Activated CD8-positive, alpha-beta T cell treated with anti-CD3 and anti-CD28 coated beads for 36 hours (primary cell): Measurements from ENCODE around the gene PEAR1. TPM values are rescaled to one million over a fixed set of nuclear protein-coding genes. Genes with fewer than 3 reads are reported as not detected.

Source experiments
- ATAC-seq: fragments of 200-7000 bp; cut with Tn5 transposase; one replicate; pipeline ENCODE4 v1.10.0; 2021; ENCODE audit warnings: mild to moderate bottlenecking, moderate library complexity
- CTCF ChIA-PET: fragments of 350-600 bp; sonication (Branson Sonifier 250); formaldehyde crosslinking; loops from one replicate; lab custom pipeline; 2021; ENCODE audit warnings: antibody characterized with exemption; lab: Charles Lee
- POLR2A ChIA-PET: fragments of 350-600 bp; sonication (Branson Sonifier 250); formaldehyde crosslinking; loops from one replicate; lab custom pipeline; 2021; ENCODE audit warnings: antibody characterized with exemption; lab: Charles Lee
- DNase-seq: peaks from one replicate; pipeline ENCODE4 v3.0.0-alpha.2; 2020
- H3K27ac Mint-ChIP-seq: one replicate; pipeline ENCODE4 v1.8.0; 2021; ENCODE audit warnings: mild to moderate bottlenecking, mixed read lengths
- H3K27me3 Mint-ChIP-seq: one replicate; pipeline ENCODE4 v1.8.0; 2021; ENCODE audit warnings: mixed read lengths
- H3K36me3 Mint-ChIP-seq: one replicate; pipeline ENCODE4 v1.8.0; 2021; ENCODE audit warnings: low read depth, mixed read lengths
- H3K4me1 Mint-ChIP-seq: one replicate; pipeline ENCODE4 v1.8.0; 2021; ENCODE audit warnings: low read depth, mixed read lengths
- H3K4me3 Mint-ChIP-seq: one replicate; pipeline ENCODE4 v1.8.0; 2021; ENCODE audit warnings: mild to moderate bottlenecking, moderate library complexity, mixed read lengths
- H3K9me3 Mint-ChIP-seq: one replicate; pipeline ENCODE4 v1.8.0; 2021; ENCODE audit warnings: mixed read lengths
- CTCF ChIP-seq: fragments of 200-600 bp; IDR thresholded peaks from one replicate; pipeline ENCODE4 v1.8.0; 2022; ENCODE audit warnings: antibody characterized with exemption, mild to moderate bottlenecking
- intact Hi-C: fragments of 100-400 bp; cut with micrococcal nuclease; formaldehyde crosslinking; loops from one replicate; pipeline ENCODE4 v1.10.0; 2022
- total RNA-seq, 2 experiments: library from RNA; stranded (reverse); gene quantifications; one replicate each; pipeline ENCODE4 v1.2.3, GENCODE V29; 2021

Gene PEAR1
- total RNA-seq, 2 experiments from 2014 or later: 0.07 TPM; not detected in 1

- Mint-ChIP-seq H3K27ac (no peak overlapping the region), H3K4me3 (no peak overlapping the region), H3K36me3 (no peaks in the 10 kb centered on the region), H3K9me3 (no peaks in the 10 kb centered on the region), H3K4me1 (no peaks in the 10 kb centered on the region), H3K27me3 (no peaks in the 10 kb centered on the region)
- ATAC-seq: no peak
- ChIA-PET CTCF (interaction anchor here (1.0 to 1.1 kb wide), 2 partner anchors 28 to 267 kb away, joined by 3 read pairs; no protein-coding TSS in a partner anchor), POLR2A (interaction anchor here (0.6 kb wide), 1 partner anchor 160 kb away, joined by 3 read pairs; no protein-coding TSS in a partner anchor)
- TF ChIP-seq CTCF: no peak
- intact Hi-C loops: no loop called here
- DNase-seq: no peak
Measured at GRCh38 chr1:156956333-156956732, 62.8 kb downstream of the PEAR1 start.

- Mint-ChIP-seq H3K4me1 (peaks cover 9% of the 10 kb centered on the region), H3K9me3 (no peaks in the 10 kb centered on the region), H3K27ac (no peak overlapping the region), H3K36me3 (no peaks in the 10 kb centered on the region), H3K27me3 (no peaks in the 10 kb centered on the region), H3K4me3 (no peak overlapping the region)
- CTCF ChIA-PET: interaction anchor here (1.9 kb wide), 1 partner anchor 13 kb away, joined by 4 read pairs; no protein-coding TSS in a partner anchor
- TF ChIP-seq CTCF: no peak
- ATAC-seq (no peak), DNase-seq (no peak)
- POLR2A ChIA-PET: no interaction called here
- intact Hi-C loops: no loop called here
Measured at GRCh38 chr1:156957634-156958033, 64.1 kb downstream of the PEAR1 start.

- Mint-ChIP-seq H3K9me3 (no peaks in the 10 kb centered on the region), H3K27ac (no peak overlapping the region), H3K4me1 (peaks cover 14% of the 10 kb centered on the region), H3K27me3 (no peaks in the 10 kb centered on the region), H3K4me3 (no peak overlapping the region), H3K36me3 (no peaks in the 10 kb centered on the region)
- no peak for TF ChIP-seq CTCF
- ChIA-PET POLR2A (interaction anchor here (3.8 kb wide), 1 partner anchor 9 kb away, joined by 12 read pairs; no protein-coding TSS in a partner anchor), CTCF (interaction anchor here (0.8 to 1.9 kb wide), 2 partner anchors 10 to 12 kb away, joined by 3 to 4 read pairs; no protein-coding TSS in a partner anchor)
- ATAC-seq (no peak), DNase-seq (no peak)
- intact Hi-C loops: no loop called here
Measured at GRCh38 chr1:156958247-156958714, 64.8 kb downstream of the PEAR1 start.

- CTCF ChIA-PET: interaction anchor here (0.8 to 2.2 kb wide), 5 partner anchors 10 to 269 kb away, joined by 3 to 10 read pairs (median 3); no protein-coding TSS in a partner anchor
- peaks cover 22% of the 10 kb centered on the region for H3K4me1 Mint-ChIP-seq
- POLR2A ChIA-PET: interaction anchor here (3.8 kb wide), 1 partner anchor 10 kb away, joined by 12 read pairs; no protein-coding TSS in a partner anchor
Measured at GRCh38 chr1:156959414-156959813, 65.9 kb downstream of the PEAR1 start.

More at GRCh38 chr1:156959414-156959813, 65.9 kb downstream of the PEAR1 start:
- Mint-ChIP-seq H3K4me3 (no peak overlapping the region), H3K27ac (no peak overlapping the region), H3K27me3 (no peaks in the 10 kb centered on the region), H3K36me3 (no peaks in the 10 kb centered on the region), H3K9me3 (no peaks in the 10 kb centered on the region)
- intact Hi-C loops: no loop called here
- no peak for TF ChIP-seq CTCF
- no peak for ATAC-seq
- no peak for DNase-seq
